K562 (cell line): ENCODE measurements around the gene HMGB2. TPM values are rescaled to one million over a fixed set of nuclear protein-coding genes. Genes with fewer than 3 reads are reported as not detected.

Experiments used
- ARID4B ChIP-seq: sonication (generic); formaldehyde crosslinking; IDR thresholded peaks from 2 replicates; pipeline ENCODE4 v1.8.0; 2022; ENCODE audit warnings: mild to moderate bottlenecking, missing genetic modification reagents
- KDM4B ChIP-seq, 2 experiments: fragments of 450-650 bp in 1 of 2; sonication (generic) in 1 of 2; IDR thresholded peaks; 2 replicates each; pipeline ENCODE4 v1.6.1; 2016 to 2017; ENCODE audit warnings: borderline replicate concordance in 2 of 2, antibody characterized with exemption in 1 of 2, low read depth in 1 of 2, mild to moderate bottlenecking in 1 of 2
- KLF13 ChIP-seq: fragments of 450-650 bp; IDR thresholded peaks from 2 replicates; pipeline ENCODE4 v1.6.1; 2016; ENCODE audit warnings: missing genetic modification characterization, low read depth, mild to moderate bottlenecking, missing compliant biosample characterization, moderate library complexity, borderline replicate concordance
- MAFG ChIP-seq: fragments of 450-650 bp; conservative IDR thresholded peaks from 2 replicates; pipeline ENCODE4 v1.6.1; 2016; ENCODE audit warnings: missing genetic modification characterization, missing compliant biosample characterization
- MAFK ChIP-seq: IDR thresholded peaks from 2 replicates; pipeline ENCODE4 v1.6.1; 2011; ENCODE audit warnings: low read length, improper control_type of control experiment
- MAZ ChIP-seq, 2 experiments: fragments of 450-650 bp in 1 of 2; sonication (generic) in 1 of 2; formaldehyde crosslinking; IDR thresholded peaks in 1 of 2; conservative IDR thresholded peaks in 1 of 2; 2 replicates each; pipeline versions ENCODE4 v1.4.0 to v1.5.0; 2020; ENCODE audit warnings: mild to moderate bottlenecking in 1 of 2, missing genetic modification reagents in 1 of 2
- MIER1 ChIP-seq: fragments of 450-650 bp; IDR thresholded peaks from 2 replicates; pipeline ENCODE4 v1.6.1; 2016; ENCODE audit warnings: antibody characterized with exemption, mild to moderate bottlenecking, low read depth
- NKRF ChIP-seq: fragments of 450-650 bp; IDR thresholded peaks from 2 replicates; pipeline ENCODE4 v1.6.1; 2016; ENCODE audit warnings: borderline replicate concordance
- PHF20 ChIP-seq: fragments of 450-650 bp; IDR thresholded peaks from 2 replicates; pipeline ENCODE4 v1.6.1; 2018; ENCODE audit not compliant: partially characterized antibody
- POLR2B ChIP-seq: fragments of 450-650 bp; IDR thresholded peaks from 2 replicates; pipeline ENCODE4 v1.6.1; 2018; ENCODE audit warnings: low read depth; ENCODE audit not compliant: partially characterized antibody
- POLR2G ChIP-seq: fragments of 200-400 bp; formaldehyde crosslinking; IDR thresholded peaks from 2 replicates; pipeline ENCODE4 v1.6.1; 2017; ENCODE audit warnings: low read depth, mild to moderate bottlenecking, antibody characterized with exemption, low read length, moderate library complexity
- RAD51 ChIP-seq: fragments of 450-650 bp; IDR thresholded peaks from 2 replicates; pipeline ENCODE4 v1.7.1; 2016; ENCODE audit warnings: low read depth, mild to moderate bottlenecking, borderline replicate concordance
- RB1 ChIP-seq: fragments of 450-650 bp; IDR thresholded peaks from 2 replicates; pipeline ENCODE4 v1.6.1; 2017; ENCODE audit warnings: low read depth, mild to moderate bottlenecking
- SLC30A9 ChIP-seq: fragments of 250-450 bp; sonication (Bioruptor Pico); IDR thresholded peaks from 2 replicates; pipeline ENCODE4 v1.8.0; 2022; ENCODE audit warnings: mild to moderate bottlenecking, moderate library complexity
- ZC3H11A ChIP-seq: IDR thresholded peaks from 2 replicates; pipeline ENCODE4 v1.6.1; 2012; ENCODE audit warnings: low read depth, low read length, improper control_type of control experiment
- ZFX ChIP-seq: sonication (generic); formaldehyde crosslinking; IDR thresholded peaks from 2 replicates; pipeline ENCODE4 v1.8.0; 2022; ENCODE audit warnings: mild to moderate bottlenecking, missing genetic modification reagents, moderate library complexity
- ZKSCAN8 ChIP-seq: fragments of 200-800 bp; sonication (Bioruptor generic); IDR thresholded peaks from 2 replicates; pipeline ENCODE4 v1.6.1; 2016; ENCODE audit warnings: missing genetic modification characterization, missing compliant biosample characterization
- ZNF143 ChIP-seq: sonication (generic); formaldehyde crosslinking; IDR thresholded peaks from 2 replicates; pipeline ENCODE4 v1.9.0; 2022; ENCODE audit warnings: mild to moderate bottlenecking, missing genetic modification reagents
- ZNF197 ChIP-seq: fragments of 200-800 bp; sonication (Bioruptor generic); IDR thresholded peaks from 2 replicates; pipeline ENCODE4 v1.6.1; 2016; ENCODE audit warnings: low read depth, missing genetic modification characterization, missing compliant biosample characterization
- ZNF589 ChIP-seq: fragments of 200-800 bp; sonication (Bioruptor generic); IDR thresholded peaks from 2 replicates; pipeline ENCODE4 v1.6.1; 2016; ENCODE audit warnings: low read depth, missing genetic modification characterization, missing compliant biosample characterization
- polyA plus RNA-seq, 8 experiments: library from polyadenylated mRNA; depleted of rRNA in 4 of 8; stranded (reverse) in 5 of 8; unstranded in 3 of 8; fragments of >200 nt; fragmentation: Nextera tagmentation in 2 of 8; fragmentation: Illumina TruSeq in 1 of 8; extraction: Ambion mirVana in 2 of 8; extraction: Trizol in 1 of 8; gene quantifications; 2 replicates each; pipeline versions ENCODE4 v1.2.1 to v1.2.3, GENCODE V29; 2011 to 2014; ENCODE audit warnings: inconsistent platforms in 1 of 8, missing spikeins in 1 of 8
- total RNA-seq, 7 experiments: library from RNA; depleted of rRNA in 6 of 7; stranded (reverse); fragments of >200 nt in 6 of 7; fragmentation: Illumina TruSeq in 2 of 7; extraction: Trizol in 2 of 7; gene quantifications; 2 replicates each; pipeline versions ENCODE4 v1.2.1 to v1.2.3, GENCODE V29; 2011 to 2021; ENCODE audit warnings: low replicate concordance in 1 of 7

HMGB2 gene
- total and polyA plus RNA-seq, 9 of the 15 experiments (the other 6 are each of a cell fraction or from before 2014, with no cell fraction given) = 309 to 822 (median 626) TPM

- TF ChIP-seq ARID4B (CRISPR knock-in tag) (peak; percentile 80), ZNF589 (CRISPR knock-in tag) (peak; percentile 4; the same call in 1 of the 2 replicates), MAFK (no peak), KDM4B (IDR thresholded peaks at IDR 0.05; ENCODE audit: borderline replicate concordance in 2 of 2, low read depth in 1 of 2) (no peak), MAZ (CRISPR knock-in tag; conservative IDR thresholded peaks at IDR 0.05 in 1 of 2, IDR thresholded peaks at IDR 0.05 in 1 of 2) (peak; percentile 51 to 52; a peak in 3 of 4 replicates), MAFG (tag) (no peak), NKRF (peak; percentile 94), ZC3H11A (no peak), SLC30A9 (CRISPR knock-in tag) (no peak), RAD51 (peak; percentile 60; the same call in 1 of the 2 replicates), ZFX (CRISPR knock-in tag) (peak; percentile 84), ZKSCAN8 (CRISPR knock-in tag) (no peak), RB1 (peak; percentile 46; the same call in 1 of the 2 replicates), MIER1 (peak; percentile 39; the same call in 1 of the 2 replicates), POLR2B (peak; percentile 75), POLR2G (peak; percentile 90), PHF20 (peak; percentile 57), KLF13 (tag) (0 out of 2 replicates have a peak, but pooled peaks have one; percentile 35), ZNF143 (peak; percentile 87), ZNF197 (CRISPR knock-in tag) (0 out of 2 replicates have a peak, but pooled peaks have one; percentile 33)
Observed at GRCh38 chr4:173370477-173371291, 36.5 kb upstream of the HMGB2 start, which contains the start of gene SAP30 (continued).
